ENCODE data around the gene DHRS12.

Gene DHRS12

GRCh38 chr13:51814071-51814470 lies 10.1 kb upstream of the DHRS12 start:
- DNase-seq (ENCODE audit: low read depth in 1 of 2, low spot score in 1 of 2), result no peak
- in situ Hi-C loops (cut with HindIII; ENCODE audit: low pct_unique_long_range_greater_than_20kb, low sequenced_read_pairs), result no loop called here
- no peak for TF ChIP-seq JUND (IDR thresholded peaks at IDR 0.05; ENCODE audit: low read depth)

GRCh38 chr13:51811920-51812451 lies 8.0 kb upstream of the DHRS12 start:
- TF ChIP-seq JUND (IDR thresholded peaks at IDR 0.05; ENCODE audit: low read depth), result no peak
- in situ Hi-C loops (cut with HindIII; ENCODE audit: low pct_unique_long_range_greater_than_20kb, low sequenced_read_pairs), result no loop called here
- DNase-seq (ENCODE audit: low read depth in 1 of 2, low spot score in 1 of 2), result no peak

- DNase-seq (ENCODE audit: low read depth in 1 of 2, low spot score in 1 of 2), result no peak
- TF ChIP-seq JUND (IDR thresholded peaks at IDR 0.05; ENCODE audit: low read depth), result no peak
- in situ Hi-C loops (cut with HindIII; ENCODE audit: low pct_unique_long_range_greater_than_20kb, low sequenced_read_pairs), result no loop called here
Measured at GRCh38 chr13:51811046-51811445, 7.1 kb upstream of the DHRS12 start.

- no peak for TF ChIP-seq JUND (IDR thresholded peaks at IDR 0.05; ENCODE audit: low read depth)
- no peak for DNase-seq (ENCODE audit: low read depth in 1 of 2, low spot score in 1 of 2)
- in situ Hi-C loops (cut with HindIII; ENCODE audit: low pct_unique_long_range_greater_than_20kb, low sequenced_read_pairs), result no loop called here
Measured at GRCh38 chr13:51808811-51809210, 4.8 kb upstream of the DHRS12 start.

GRCh38 chr13:51807041-51807440 lies 3.1 kb upstream of the DHRS12 start:
- in situ Hi-C loops (cut with HindIII; ENCODE audit: low pct_unique_long_range_greater_than_20kb, low sequenced_read_pairs), result no loop called here
- DNase-seq (ENCODE audit: low read depth in 1 of 2, low spot score in 1 of 2), result no peak
- no peak for TF ChIP-seq JUND (IDR thresholded peaks at IDR 0.05; ENCODE audit: low read depth)

GRCh38 chr13:51806566-51806965 lies 2.6 kb upstream of the DHRS12 start:
- in situ Hi-C loops (cut with HindIII; ENCODE audit: low pct_unique_long_range_greater_than_20kb, low sequenced_read_pairs), result no loop called here
- DNase-seq (ENCODE audit: low read depth in 1 of 2, low spot score in 1 of 2), result no peak

GRCh38 chr13:51805925-51806324 lies 2.0 kb upstream of the DHRS12 start:
- no peak for DNase-seq (ENCODE audit: low read depth in 1 of 2, low spot score in 1 of 2)
- no peak for TF ChIP-seq JUND (IDR thresholded peaks at IDR 0.05; ENCODE audit: low read depth)
- in situ Hi-C loops (cut with HindIII; ENCODE audit: low pct_unique_long_range_greater_than_20kb, low sequenced_read_pairs), result no loop called here

More at GRCh38 chr13:51806566-51806965, 2.6 kb upstream of the DHRS12 start:
- TF ChIP-seq JUND (IDR thresholded peaks at IDR 0.05; ENCODE audit: low read depth), result no peak

GRCh38 chr13:51805313-51805712 lies 1.4 kb upstream of the DHRS12 start:
- in situ Hi-C loops (cut with HindIII; ENCODE audit: low pct_unique_long_range_greater_than_20kb, low sequenced_read_pairs), result no loop called here
- DNase-seq (ENCODE audit: low read depth in 1 of 2, low spot score in 1 of 2), result no peak
- no peak for TF ChIP-seq JUND (IDR thresholded peaks at IDR 0.05; ENCODE audit: low read depth)

- TF ChIP-seq JUND (IDR thresholded peaks at IDR 0.05; ENCODE audit: low read depth), result no peak
- in situ Hi-C loops (cut with HindIII; ENCODE audit: low pct_unique_long_range_greater_than_20kb, low sequenced_read_pairs), result no loop called here
- no peak for DNase-seq (ENCODE audit: low read depth in 1 of 2, low spot score in 1 of 2)
Measured at GRCh38 chr13:51804295-51805172, 571 bp upstream of the DHRS12 start.

- no peak for TF ChIP-seq JUND (IDR thresholded peaks at IDR 0.05; ENCODE audit: low read depth)
- in situ Hi-C loops (cut with HindIII; ENCODE audit: low pct_unique_long_range_greater_than_20kb, low sequenced_read_pairs), result no loop called here
- DNase-seq (ENCODE audit: low read depth in 1 of 2, low spot score in 1 of 2), result no peak
Measured at GRCh38 chr13:51802631-51803418, 1.1 kb downstream of the DHRS12 start.

GRCh38 chr13:51801631-51802099 lies 2.3 kb downstream of the DHRS12 start:
- peak; percentile 26 to 76 for DNase-seq (ENCODE audit: low read depth in 1 of 2, low spot score in 1 of 2)
- in situ Hi-C loops (cut with HindIII; ENCODE audit: low pct_unique_long_range_greater_than_20kb, low sequenced_read_pairs), result no loop called here
- no peak for TF ChIP-seq JUND (IDR thresholded peaks at IDR 0.05; ENCODE audit: low read depth)

GRCh38 chr13:51800486-51800885 lies 3.5 kb downstream of the DHRS12 start:
- TF ChIP-seq JUND (IDR thresholded peaks at IDR 0.05; ENCODE audit: low read depth), result no peak
- no peak for DNase-seq (ENCODE audit: low read depth in 1 of 2, low spot score in 1 of 2)
- in situ Hi-C loops (cut with HindIII; ENCODE audit: low pct_unique_long_range_greater_than_20kb, low sequenced_read_pairs), result no loop called here

- DNase-seq (ENCODE audit: low read depth in 1 of 2, low spot score in 1 of 2), result no peak
- in situ Hi-C loops (cut with HindIII; ENCODE audit: low pct_unique_long_range_greater_than_20kb, low sequenced_read_pairs), result no loop called here
- TF ChIP-seq JUND (IDR thresholded peaks at IDR 0.05; ENCODE audit: low read depth), result no peak
Measured at GRCh38 chr13:51799261-51799660, 4.7 kb downstream of the DHRS12 start.
